Fibroblast of upper back skin (primary cell): ENCODE results near the gene CACUL1.
"Not testable (repeated sequence)": the region's sequence is repeated elsewhere in the genome, so short reads cannot be mapped to it uniquely, and the experiment has no call there.

Source experiments
- DNase-seq: peaks from one replicate; pipeline ENCODE4 v3.0.0-alpha.2; 2013

Gene CACUL1

GRCh38 chr10:118768041-118768919, 13.5 kb upstream of the CACUL1 start:
- DNase-seq = no peak

GRCh38 chr10:118767297-118768040, 12.7 kb upstream of the CACUL1 start:
- DNase-seq = no peak

- DNase-seq = no peak
These were observed 9.4 kb upstream of the CACUL1 start for GRCh38 chr10:118764195-118764594.

- no peak for DNase-seq
These were observed 8.6 kb upstream of the CACUL1 start for GRCh38 chr10:118763202-118763988.

GRCh38 chr10:118760265-118760664, 5.5 kb upstream of the CACUL1 start:
- no peak for DNase-seq

GRCh38 chr10:118758449-118758848, 3.7 kb upstream of the CACUL1 start:
- DNase-seq = no peak

- peak; percentile 12 for DNase-seq
These were observed 578 bp downstream of the CACUL1 start for GRCh38 chr10:118754229-118754555.

GRCh38 chr10:118753331-118754228, 1.2 kb downstream of the CACUL1 start:
- DNase-seq = peak; percentile 29

- DNase-seq = no peak
These were observed 2.4 kb downstream of the CACUL1 start for GRCh38 chr10:118752409-118752808.

- no peak for DNase-seq
These were observed 3.5 kb downstream of the CACUL1 start for GRCh38 chr10:118751265-118751664.

GRCh38 chr10:118748041-118748440, 6.7 kb downstream of the CACUL1 start:
- no peak for DNase-seq

- no peak for DNase-seq
These were observed 8.5 kb downstream of the CACUL1 start for GRCh38 chr10:118746246-118746645.

- DNase-seq = no peak
These were observed 9.7 kb downstream of the CACUL1 start for GRCh38 chr10:118745056-118745455.

GRCh38 chr10:118744346-118744918, 10.3 kb downstream of the CACUL1 start:
- not testable (repeated sequence) for DNase-seq

- DNase-seq = peak; percentile 66
These were observed 12.0 kb downstream of the CACUL1 start for GRCh38 chr10:118742782-118743181.

GRCh38 chr10:118742032-118742431, 12.7 kb downstream of the CACUL1 start:
- DNase-seq = no peak

GRCh38 chr10:118738406-118738805, 16.4 kb downstream of the CACUL1 start:
- no peak for DNase-seq

GRCh38 chr10:118737603-118738302, 17.0 kb downstream of the CACUL1 start:
- no peak for DNase-seq

GRCh38 chr10:118735294-118735693, 19.5 kb downstream of the CACUL1 start:
- DNase-seq = no peak

GRCh38 chr10:118734475-118734874, 20.3 kb downstream of the CACUL1 start:
- no peak for DNase-seq
